Muscle of leg (tissue), 11 donors: ENCODE measurements around the gene PRKACG. TPM values are rescaled to one million over a fixed set of nuclear protein-coding genes. Genes with fewer than 3 reads are reported as not detected.

Experiments used
- DNase-seq: peaks from one replicate; pipeline ENCODE4 v3.0.0; 2013
- H3K27ac ChIP-seq: one replicate; pipeline ENCODE4 v1.5.1; 2013; ENCODE audit warnings: mild to moderate bottlenecking, low read length, control low read depth
- H3K27me3 ChIP-seq: one replicate; pipeline ENCODE4 v1.6.1; 2013; ENCODE audit warnings: low read length; ENCODE audit not compliant: control insufficient read depth, insufficient read depth
- H3K36me3 ChIP-seq: one replicate; pipeline ENCODE4 v1.6.1; 2013; ENCODE audit warnings: low read length; ENCODE audit not compliant: control insufficient read depth, insufficient read depth
- H3K4me1 ChIP-seq: one replicate; pipeline ENCODE4 v1.6.1; 2013; ENCODE audit warnings: low read length; ENCODE audit not compliant: control insufficient read depth, insufficient read depth
- H3K4me3 ChIP-seq: one replicate; pipeline ENCODE4 v1.5.1; 2013; ENCODE audit warnings: low read length, control low read depth
- H3K9me3 ChIP-seq: replicated peaks from 2 replicates; pipeline ENCODE4 v1.6.1; 2013; ENCODE audit warnings: low read depth, low read length; ENCODE audit not compliant: control insufficient read depth
- WGBS: methylation state at CpG from one replicate; pipeline ENCODE4 v1.1.5; 2013; ENCODE audit warnings: missing lambda C conversion rate; ENCODE audit not compliant: insufficient coverage; 5-methylcytosine and 5-hydroxymethylcytosine counted together
- polyA plus RNA-seq, 8 donors: library from polyadenylated mRNA; unstranded; fragments of 120-200 nt; gene quantifications; one replicate each; pipeline versions ENCODE4 v1.2.1 to v1.2.3, GENCODE V29; 2013; ENCODE audit warnings: inconsistent platforms in 1 of 8, low replicate concordance in 1 of 8; ENCODE audit not compliant: insufficient read length in 8 of 8, insufficient read depth in 1 of 8
- total RNA-seq: library from RNA; stranded (reverse); fragments of 120-200 nt; gene quantifications from one replicate; pipeline ENCODE4 v1.2.4, GENCODE V29; 2013

Gene PRKACG
- total and polyA plus RNA-seq, 9 donors = 0.07 TPM; not detected in 8

DNA sequence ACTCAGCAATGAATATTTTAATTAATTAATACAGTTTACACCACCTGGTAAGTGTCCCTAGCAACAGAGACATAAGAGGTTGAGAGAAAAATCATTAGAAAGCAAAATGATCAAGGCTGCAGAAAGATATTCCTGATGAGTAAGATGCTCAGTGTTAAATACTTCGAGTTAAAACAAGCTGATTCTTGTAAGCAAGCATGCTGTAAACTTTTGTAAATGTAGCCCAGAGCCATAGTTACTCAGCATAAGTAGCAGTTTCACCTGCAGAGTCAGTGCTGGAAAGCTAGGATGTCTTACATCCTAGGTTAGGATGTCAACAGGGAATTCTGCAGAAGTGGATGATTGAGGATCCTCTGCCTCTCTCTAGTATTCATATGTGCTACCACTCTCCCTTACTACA lies 4.2 kb downstream of the PRKACG start:
- no peak for DNase-seq
- WGBS = 75% methylated on average over 1 of the region's 1 CpG
- no peaks in the 10 kb centered on the region for H3K36me3 ChIP-seq
- no peaks in the 10 kb centered on the region for H3K27me3 ChIP-seq
- no peak overlapping the region for H3K4me3 ChIP-seq
- no peaks in the 10 kb centered on the region for H3K4me1 ChIP-seq
- H3K27ac ChIP-seq = no peak overlapping the region
- no peaks in the 10 kb centered on the region for H3K9me3 ChIP-seq

- Histone ChIP-seq H3K27ac (no peak overlapping the region), H3K27me3 (no peaks in the 10 kb centered on the region), H3K4me1 (peaks cover 4% of the 10 kb centered on the region), H3K9me3 (no peaks in the 10 kb centered on the region), H3K4me3 (no peak overlapping the region), H3K36me3 (no peaks in the 10 kb centered on the region)
- no CpG with 5 or more reads among the region's 2 CpGs for WGBS
- DNase-seq = no peak
These were observed 9.1 kb downstream of the PRKACG start for GRCh38 chr9:69004836-69005235.

DNA sequence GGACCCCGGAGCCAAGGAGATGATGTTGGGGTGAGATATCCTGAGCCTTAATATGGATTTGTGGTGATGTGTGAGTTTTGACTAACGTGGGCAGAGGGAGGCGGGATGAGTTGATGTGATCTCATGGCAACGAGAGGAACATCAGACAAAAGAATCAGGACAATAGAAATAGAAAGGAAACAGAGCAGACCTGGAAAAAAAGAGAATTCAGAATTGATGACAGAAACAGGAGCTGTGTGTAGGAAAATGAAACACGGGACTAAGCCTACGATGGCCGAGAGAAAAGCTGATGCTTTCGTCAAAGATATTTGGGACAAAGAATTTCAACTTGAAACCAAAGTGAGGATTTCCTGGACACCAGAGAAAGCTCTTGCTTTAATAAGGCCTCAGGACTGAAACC lies 10.9 kb downstream of the PRKACG start:
- no peaks in the 10 kb centered on the region for H3K36me3 ChIP-seq
- H3K27me3 ChIP-seq = no peaks in the 10 kb centered on the region
- H3K27ac ChIP-seq = no peak overlapping the region
- DNase-seq = peak; percentile 33
- no peaks in the 10 kb centered on the region for H3K9me3 ChIP-seq
- 56% methylated on average over 8 of the region's 8 CpGs for WGBS
- H3K4me1 ChIP-seq = peaks cover 9% of the 10 kb centered on the region
- no peak overlapping the region for H3K4me3 ChIP-seq

GRCh38 chr9:69001921-69002320 lies 12.0 kb downstream of the PRKACG start:
- Histone ChIP-seq H3K27me3 (no peaks in the 10 kb centered on the region), H3K4me3 (no peak overlapping the region), H3K4me1 (peaks cover 9% of the 10 kb centered on the region), H3K9me3 (no peaks in the 10 kb centered on the region), H3K27ac (no peak overlapping the region), H3K36me3 (no peaks in the 10 kb centered on the region)
- DNase-seq = no peak
- WGBS = 83% methylated on average over 1 of the region's 8 CpGs

GRCh38 chr9:68999393-69000105 lies 14.4 kb downstream of the PRKACG start:
- no peaks in the 10 kb centered on the region for H3K27me3 ChIP-seq
- no peaks in the 10 kb centered on the region for H3K36me3 ChIP-seq
- H3K27ac ChIP-seq = no peak overlapping the region
- 10% methylated on average over 3 of the region's 10 CpGs for WGBS
- peak; percentile 81 for DNase-seq
- H3K4me3 ChIP-seq = no peak overlapping the region
- no peaks in the 10 kb centered on the region for H3K9me3 ChIP-seq
- H3K4me1 ChIP-seq = peaks cover 9% of the 10 kb centered on the region

GRCh38 chr9:68998812-68999211 lies 15.1 kb downstream of the PRKACG start:
- DNase-seq = no peak
- WGBS = 49% methylated on average over 2 of the region's 5 CpGs
- no peaks in the 10 kb centered on the region for H3K36me3 ChIP-seq
- no peaks in the 10 kb centered on the region for H3K27me3 ChIP-seq
- H3K4me1 ChIP-seq = peaks cover 9% of the 10 kb centered on the region
- H3K9me3 ChIP-seq = no peaks in the 10 kb centered on the region
- H3K27ac ChIP-seq = no peak overlapping the region
- no peak overlapping the region for H3K4me3 ChIP-seq

DNA sequence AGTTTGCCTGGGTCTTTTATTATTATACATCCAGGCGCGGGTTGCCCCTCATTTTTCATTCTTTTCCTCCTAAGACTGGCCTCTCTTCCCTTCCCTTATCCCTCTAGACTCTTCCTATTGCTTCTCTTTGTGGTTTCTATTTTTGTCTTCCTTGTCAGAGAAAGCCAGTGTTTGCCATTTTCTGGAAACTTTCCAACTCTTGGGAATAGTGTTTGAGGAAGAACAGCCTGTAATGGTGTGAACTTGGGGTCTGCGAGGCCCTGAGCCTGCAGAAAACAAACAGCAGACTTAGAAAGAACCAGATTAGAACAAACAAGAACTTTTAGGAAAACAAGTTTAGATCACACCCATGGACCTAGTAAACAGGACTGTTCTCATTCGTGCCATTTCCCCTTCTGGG lies 15.5 kb downstream of the PRKACG start:
- Histone ChIP-seq H3K4me1 (peaks cover 7% of the 10 kb centered on the region), H3K4me3 (no peak overlapping the region), H3K36me3 (no peaks in the 10 kb centered on the region), H3K27ac (no peak overlapping the region), H3K27me3 (no peaks in the 10 kb centered on the region), H3K9me3 (no peaks in the 10 kb centered on the region)
- no CpG with 5 or more reads among the region's 4 CpGs for WGBS
- peak; percentile 54 for DNase-seq

DNA sequence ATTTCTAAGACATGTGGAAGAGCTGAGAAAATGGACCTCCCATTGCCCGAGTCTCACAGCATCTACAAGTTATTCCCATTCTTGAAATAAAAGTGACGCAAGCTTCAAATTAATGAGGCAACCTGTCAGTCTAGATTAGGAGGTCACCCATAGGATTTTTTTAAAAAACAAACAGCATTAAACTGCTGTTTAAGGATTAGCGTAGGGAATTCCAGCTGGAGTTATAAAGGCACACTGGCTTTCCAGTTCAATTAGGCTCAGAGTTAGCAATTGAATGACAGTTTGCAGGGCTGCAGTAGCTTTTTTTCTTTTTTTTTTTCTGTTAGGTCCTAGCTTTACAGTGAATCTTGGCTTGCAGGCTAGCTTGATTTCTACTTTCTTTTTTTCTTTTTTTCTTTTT lies 16.2 kb downstream of the PRKACG start:
- no peaks in the 10 kb centered on the region for H3K27me3 ChIP-seq
- no peak overlapping the region for H3K4me3 ChIP-seq
- no peaks in the 10 kb centered on the region for H3K9me3 ChIP-seq
- WGBS = 60% methylated on average over 1 of the region's 3 CpGs
- no peak overlapping the region for H3K27ac ChIP-seq
- peaks cover 6% of the 10 kb centered on the region for H3K4me1 ChIP-seq
- no peak for DNase-seq
- H3K36me3 ChIP-seq = no peaks in the 10 kb centered on the region

GRCh38 chr9:68996462-68996861 lies 17.5 kb downstream of the PRKACG start:
- peak; percentile 57 for DNase-seq
- Histone ChIP-seq H3K9me3 (no peaks in the 10 kb centered on the region), H3K4me3 (no peak overlapping the region), H3K27me3 (no peaks in the 10 kb centered on the region), H3K36me3 (no peaks in the 10 kb centered on the region), H3K4me1 (peaks cover 6% of the 10 kb centered on the region), H3K27ac (no peak overlapping the region)
- 74% methylated on average over 3 of the region's 5 CpGs for WGBS

DNA sequence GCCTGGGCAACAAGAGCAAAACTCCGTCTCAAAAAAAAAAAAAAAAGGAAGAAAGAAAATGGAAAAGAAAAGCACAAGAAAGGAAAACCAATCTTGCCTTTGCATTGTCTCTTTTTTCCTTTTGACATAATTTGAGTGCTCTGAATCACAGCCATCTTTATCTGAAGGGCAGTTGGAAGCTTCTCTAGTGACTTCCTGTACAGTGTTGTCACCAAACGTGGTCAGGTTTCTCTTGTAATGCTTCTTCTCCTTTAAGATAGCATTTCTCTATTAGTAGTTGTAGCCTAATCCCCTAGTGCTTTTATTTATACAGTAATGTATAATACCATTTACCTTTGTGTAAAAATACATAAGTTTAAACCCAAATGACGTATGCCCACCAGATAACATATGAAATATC lies 18.1 kb downstream of the PRKACG start:
- H3K36me3 ChIP-seq = no peaks in the 10 kb centered on the region
- DNase-seq = no peak
- no peaks in the 10 kb centered on the region for H3K27me3 ChIP-seq
- no peak overlapping the region for H3K27ac ChIP-seq
- H3K4me1 ChIP-seq = peaks cover 6% of the 10 kb centered on the region
- no CpG with 5 or more reads among the region's 3 CpGs for WGBS
- H3K4me3 ChIP-seq = no peak overlapping the region
- no peaks in the 10 kb centered on the region for H3K9me3 ChIP-seq

DNA sequence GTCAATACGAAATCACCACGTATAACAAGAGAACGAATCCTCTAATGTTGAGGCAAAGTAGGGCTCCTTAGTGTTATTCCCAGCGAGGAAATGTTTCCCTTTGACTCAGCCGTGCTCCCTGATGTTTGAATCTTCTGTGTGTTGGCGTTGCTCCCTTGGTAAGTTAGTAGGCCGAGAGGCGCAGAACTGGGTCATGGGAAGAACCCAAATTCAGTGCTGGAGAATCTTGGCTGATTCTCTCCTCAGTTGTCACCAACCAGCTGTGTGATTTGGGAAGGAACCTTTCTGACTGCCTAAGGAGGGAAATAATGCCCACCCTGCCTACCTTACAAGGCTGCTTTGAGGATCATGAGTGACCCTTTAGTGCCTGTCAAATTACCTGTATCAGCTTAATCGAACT lies 22.5 kb downstream of the PRKACG start:
- Histone ChIP-seq H3K27ac (no peak overlapping the region), H3K4me1 (no peaks in the 10 kb centered on the region), H3K36me3 (no peaks in the 10 kb centered on the region), H3K9me3 (no peaks in the 10 kb centered on the region), H3K27me3 (no peaks in the 10 kb centered on the region), H3K4me3 (no peak overlapping the region)
- no peak for DNase-seq
- 100% methylated on average over 1 of the region's 9 CpGs for WGBS
